Osteocyte (in vitro differentiated cells): ENCODE results near the gene HOXB2. TPM values are rescaled to one million over a fixed set of nuclear protein-coding genes. Genes with fewer than 3 reads are reported as not detected.
"Not testable (repeated sequence)": the region's sequence is repeated elsewhere in the genome, so short reads cannot be mapped to it uniquely, and the experiment has no call there.

Source experiments
- DNase-seq: peaks from one replicate; pipeline ENCODE4 v3.0.0; 2021; ENCODE audit warnings: mixed read lengths; ENCODE audit not compliant: unreplicated experiment; ENCODE audit errors: extremely low spot score
- H3K27ac Mint-ChIP-seq: one replicate; pipeline ENCODE4 v1.8.0; 2021; ENCODE audit warnings: mild to moderate bottlenecking, mixed read lengths; ENCODE audit not compliant: unreplicated experiment
- H3K27me3 Mint-ChIP-seq: one replicate; pipeline ENCODE4 v1.8.0; 2021; ENCODE audit warnings: mixed read lengths; ENCODE audit not compliant: unreplicated experiment
- H3K36me3 Mint-ChIP-seq: one replicate; pipeline ENCODE4 v1.8.0; 2021; ENCODE audit warnings: mixed read lengths; ENCODE audit not compliant: unreplicated experiment
- H3K4me1 Mint-ChIP-seq: one replicate; pipeline ENCODE4 v1.8.0; 2021; ENCODE audit warnings: mixed read lengths; ENCODE audit not compliant: unreplicated experiment
- H3K4me3 Mint-ChIP-seq: one replicate; pipeline ENCODE4 v1.8.0; 2021; ENCODE audit warnings: mild to moderate bottlenecking, moderate library complexity, mixed read lengths; ENCODE audit not compliant: unreplicated experiment
- H3K9me3 Mint-ChIP-seq: one replicate; pipeline ENCODE4 v1.8.0; 2021; ENCODE audit warnings: mixed read lengths; ENCODE audit not compliant: unreplicated experiment
- CTCF ChIP-seq: fragments of 200-600 bp; sonication (generic); IDR thresholded peaks from 2 replicates; pipeline ENCODE4 v1.5.0; 2021; ENCODE audit warnings: antibody characterized with exemption, mild to moderate bottlenecking, moderate library complexity
- total RNA-seq: library from RNA; stranded (reverse); gene quantifications from 2 replicates; pipeline ENCODE4 v1.2.1, GENCODE V29; 2021

HOXB2 gene
- total RNA-seq, 1 donor from 2014 or later = not detected

- Mint-ChIP-seq H3K27me3 (peaks cover 33% of the 10 kb centered on the region), H3K27ac (no peak overlapping the region)
Measured at GRCh38 chr17:48514477-48514876, 30.4 kb downstream of the HOXB2 start.

GRCh38 chr17:48513666-48514455 lies 31.0 kb downstream of the HOXB2 start:
- peaks cover 32% of the 10 kb centered on the region for H3K27me3 Mint-ChIP-seq
- DNase-seq = no peak
- no peaks in the 10 kb centered on the region for H3K4me1 Mint-ChIP-seq
- peaks cover 4% of the 10 kb centered on the region for H3K9me3 Mint-ChIP-seq
- H3K27ac Mint-ChIP-seq = no peak overlapping the region
- H3K36me3 Mint-ChIP-seq = no peaks in the 10 kb centered on the region
- no peak overlapping the region for H3K4me3 Mint-ChIP-seq
- no peak for TF ChIP-seq CTCF

More at GRCh38 chr17:48514477-48514876, 30.4 kb downstream of the HOXB2 start:
- Mint-ChIP-seq H3K4me1 (no peaks in the 10 kb centered on the region), H3K36me3 (no peaks in the 10 kb centered on the region), H3K9me3 (peaks cover 4% of the 10 kb centered on the region), H3K4me3 (no peak overlapping the region)
- no peak for TF ChIP-seq CTCF
- no peak for DNase-seq

GRCh38 chr17:48513097-48513496 lies 31.8 kb downstream of the HOXB2 start:
- Mint-ChIP-seq H3K27me3 (peaks cover 35% of the 10 kb centered on the region), H3K27ac (no peak overlapping the region), H3K4me1 (no peaks in the 10 kb centered on the region), H3K36me3 (no peaks in the 10 kb centered on the region), H3K4me3 (no peak overlapping the region), H3K9me3 (peaks cover 4% of the 10 kb centered on the region)
- DNase-seq = no peak
- no peak for TF ChIP-seq CTCF

- TF ChIP-seq CTCF = no peak
- Mint-ChIP-seq H3K27me3 (peaks cover 27% of the 10 kb centered on the region), H3K27ac (no peak overlapping the region), H3K36me3 (no peaks in the 10 kb centered on the region), H3K4me3 (no peak overlapping the region), H3K9me3 (peaks cover 4% of the 10 kb centered on the region), H3K4me1 (no peaks in the 10 kb centered on the region)
- no peak for DNase-seq
Measured at GRCh38 chr17:48510761-48511604, 33.9 kb downstream of the HOXB2 start.

GRCh38 chr17:48510381-48510760 lies 34.5 kb downstream of the HOXB2 start:
- no peak for TF ChIP-seq CTCF
- peaks cover 26% of the 10 kb centered on the region for H3K27me3 Mint-ChIP-seq
- DNase-seq = no peak
- no peak overlapping the region for H3K4me3 Mint-ChIP-seq
- peaks cover 4% of the 10 kb centered on the region for H3K9me3 Mint-ChIP-seq
- H3K27ac Mint-ChIP-seq = no peak overlapping the region
- H3K4me1 Mint-ChIP-seq = no peaks in the 10 kb centered on the region
- H3K36me3 Mint-ChIP-seq = no peaks in the 10 kb centered on the region

GRCh38 chr17:48509708-48510107 lies 35.2 kb downstream of the HOXB2 start:
- H3K27me3 Mint-ChIP-seq = peaks cover 24% of the 10 kb centered on the region
- H3K36me3 Mint-ChIP-seq, DNase-seq, H3K9me3 Mint-ChIP-seq, H3K4me3 Mint-ChIP-seq, H3K4me1 Mint-ChIP-seq, H3K27ac Mint-ChIP-seq: not testable (repeated sequence)
